Suprapubic skin (tissue), 3 donors: ENCODE measurements around the gene URB1.

Experiments used
- CTCF ChIP-seq, 2 donors: fragments of 200-600 bp in 1 of 2; fragments of 450-650 bp in 1 of 2; sonication (generic) in 1 of 2; IDR thresholded peaks; one replicate each; pipeline ENCODE4 v1.5.1; 2016 to 2019; ENCODE audit warnings: antibody characterized with exemption in 2 of 2, mild to moderate bottlenecking in 1 of 2, moderate library complexity in 1 of 2
- EP300 ChIP-seq: sonication (generic); formaldehyde crosslinking; IDR thresholded peaks from one replicate; pipeline ENCODE4 v1.6.1; 2017; ENCODE audit warnings: antibody characterized with exemption
- POLR2A ChIP-seq, 2 donors: fragments of 450-650 bp; IDR thresholded peaks; one replicate each; pipeline ENCODE4 v1.6.1; 2017; ENCODE audit warnings: antibody characterized with exemption in 2 of 2, mild to moderate bottlenecking in 2 of 2, moderate library complexity in 2 of 2

- TF ChIP-seq CTCF (IDR thresholded peaks at IDR 0.05) (no peak), POLR2A (IDR thresholded peaks at IDR 0.05) (no peak), EP300 (no peak)
These were observed 91.2 kb downstream of the URB1 start for GRCh38 chr21:32301596-32301995.
